ENCODE results near the gene SPTBN1. TPM values are rescaled to one million over a fixed set of nuclear protein-coding genes. Genes with fewer than 3 reads are reported as not detected.

Gene SPTBN1
- total RNA-seq, 4 donors from 2014 or later: 189 to 423 (median 341) TPM

DNA sequence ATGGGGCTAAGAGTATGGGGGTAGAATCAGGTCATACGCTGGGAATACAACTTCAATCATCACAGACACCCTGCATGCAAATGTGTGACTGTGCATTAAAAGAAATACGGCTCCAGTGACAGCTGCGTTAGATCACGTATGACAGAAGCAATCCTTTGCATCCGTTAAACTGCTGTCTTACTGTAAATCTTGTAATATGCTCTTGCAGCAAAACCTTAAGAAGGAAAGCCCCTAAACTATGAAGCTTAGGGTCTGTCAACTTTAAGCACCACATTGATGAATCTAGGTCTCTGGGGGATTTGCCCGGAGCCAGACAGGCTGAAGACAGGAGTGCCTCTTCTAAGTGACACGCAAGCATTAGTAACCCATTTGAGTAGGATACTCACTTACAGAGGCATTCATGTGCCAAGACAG lies 182.7 kb downstream of the SPTBN1 start:
- Histone ChIP-seq H3K4me1 (peaks cover 4 to 10% of the 10 kb centered on the region in 2 donors), H3K27ac (peak overlapping the region; percentile 44 to 56), H3K27me3 (no peaks in the 10 kb centered on the region), H3K36me3 (no peaks in the 10 kb centered on the region), H3K4me3 (no peak overlapping the region), H3K9me3 (no peaks in the 10 kb centered on the region)
- TF ChIP-seq POLR2A (IDR thresholded peaks at IDR 0.05): no peak
- TF ChIP-seq, protein P1, sequence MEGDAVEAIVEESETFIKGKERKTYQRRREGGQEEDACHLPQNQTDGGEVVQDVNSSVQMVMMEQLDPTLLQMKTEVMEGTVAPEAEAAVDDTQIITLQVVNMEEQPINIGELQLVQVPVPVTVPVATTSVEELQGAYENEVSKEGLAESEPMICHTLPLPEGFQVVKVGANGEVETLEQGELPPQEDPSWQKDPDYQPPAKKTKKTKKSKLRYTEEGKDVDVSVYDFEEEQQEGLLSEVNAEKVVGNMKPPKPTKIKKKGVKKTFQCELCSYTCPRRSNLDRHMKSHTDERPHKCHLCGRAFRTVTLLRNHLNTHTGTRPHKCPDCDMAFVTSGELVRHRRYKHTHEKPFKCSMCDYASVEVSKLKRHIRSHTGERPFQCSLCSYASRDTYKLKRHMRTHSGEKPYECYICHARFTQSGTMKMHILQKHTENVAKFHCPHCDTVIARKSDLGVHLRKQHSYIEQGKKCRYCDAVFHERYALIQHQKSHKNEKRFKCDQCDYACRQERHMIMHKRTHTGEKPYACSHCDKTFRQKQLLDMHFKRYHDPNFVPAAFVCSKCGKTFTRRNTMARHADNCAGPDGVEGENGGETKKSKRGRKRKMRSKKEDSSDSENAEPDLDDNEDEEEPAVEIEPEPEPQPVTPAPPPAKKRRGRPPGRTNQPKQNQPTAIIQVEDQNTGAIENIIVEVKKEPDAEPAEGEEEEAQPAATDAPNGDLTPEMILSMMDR (IDR thresholded peaks at IDR 0.05): no peak
- no peak for DNase-seq
- intact Hi-C loops (cut with DNase I; ENCODE audit: low total_unique reads): no loop called here

DNA sequence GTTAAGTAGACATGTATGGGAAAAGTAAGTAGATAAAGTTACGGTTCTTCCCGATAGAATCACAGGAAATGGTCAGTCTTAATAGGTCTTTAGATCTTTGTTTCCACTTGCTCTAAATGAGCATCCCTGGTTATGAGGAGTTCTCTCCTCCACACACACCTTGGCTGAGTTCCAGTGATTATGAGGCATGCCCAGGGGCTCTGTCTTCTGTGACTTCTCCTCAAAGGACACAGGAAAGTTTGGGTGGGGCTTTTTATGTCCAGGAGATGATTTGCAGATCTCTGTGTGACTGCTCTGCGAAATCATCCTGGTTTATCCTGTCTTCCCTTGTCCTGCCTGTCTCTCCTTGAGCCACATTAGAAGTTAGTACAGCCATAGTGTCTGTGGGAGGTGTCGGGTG lies 183.5 kb downstream of the SPTBN1 start:
- Histone ChIP-seq H3K27ac (peak overlapping the region; percentile 34 to 56), H3K9me3 (no peaks in the 10 kb centered on the region), H3K4me1 (peaks cover 4 to 5% of the 10 kb centered on the region in 2 donors), H3K4me3 (no peak overlapping the region), H3K36me3 (no peaks in the 10 kb centered on the region), H3K27me3 (no peaks in the 10 kb centered on the region)
- TF ChIP-seq, protein P1 (IDR thresholded peaks at IDR 0.05): no peak
- no peak for TF ChIP-seq POLR2A (IDR thresholded peaks at IDR 0.05)
- intact Hi-C loops (cut with DNase I; ENCODE audit: low total_unique reads): no loop called here
- no peak for DNase-seq

DNA sequence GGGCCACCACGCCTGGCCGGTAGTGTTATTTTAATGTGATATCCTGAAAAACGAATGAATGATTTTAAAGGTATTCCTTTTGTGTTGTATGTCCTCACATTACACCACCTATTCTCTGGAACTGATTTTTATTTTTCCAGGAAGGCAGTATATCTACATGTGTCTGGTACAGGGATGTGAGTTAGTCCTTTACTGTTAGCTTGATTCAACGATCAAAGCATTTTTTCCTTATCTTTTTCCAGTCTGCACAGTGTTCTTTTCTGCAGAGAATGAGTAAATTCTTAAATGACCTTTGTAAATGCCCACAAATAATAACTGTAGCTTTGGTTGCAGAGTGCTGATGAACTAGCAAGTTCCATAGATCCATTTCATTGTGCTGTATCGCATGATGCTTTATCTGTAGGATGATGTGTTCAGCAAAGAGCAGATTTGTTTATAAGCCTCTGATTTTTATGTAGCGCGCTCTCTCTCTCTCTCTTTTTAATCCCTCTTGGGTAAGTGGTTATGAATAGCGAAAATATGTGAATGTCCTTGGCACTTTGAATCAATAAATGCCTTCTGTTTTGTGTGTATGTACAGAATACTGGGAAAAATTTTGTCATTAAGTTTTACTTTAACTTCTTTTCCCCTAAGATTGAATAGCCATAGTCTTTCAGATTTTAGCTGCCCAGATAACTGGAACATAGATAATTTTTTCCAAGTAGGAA lies 184.9 kb downstream of the SPTBN1 start:
- intact Hi-C loops (cut with DNase I; ENCODE audit: low total_unique reads): no loop called here

DNA sequence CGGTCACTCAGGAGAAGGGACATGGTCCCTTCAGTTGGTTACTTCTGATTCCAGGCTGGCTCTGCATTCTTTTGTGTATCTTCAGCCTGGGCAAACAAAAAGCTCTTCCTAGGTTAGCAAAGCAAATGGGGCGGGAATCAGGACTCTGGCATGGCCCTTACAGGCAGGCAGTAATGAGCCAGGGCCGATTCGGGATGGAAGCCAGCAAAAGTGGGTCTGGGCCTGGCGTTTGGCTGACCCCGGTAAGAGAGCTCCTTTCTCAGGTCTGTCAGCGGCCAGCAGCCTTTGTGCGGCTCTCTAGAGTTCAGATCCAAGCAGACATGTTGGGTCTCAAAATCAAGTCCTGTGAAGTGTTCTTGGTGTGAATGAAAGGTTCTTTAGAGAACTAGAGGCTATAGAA lies 185.9 kb downstream of the SPTBN1 start:
- peaks cover 0 to 4% of the 10 kb centered on the region in 2 donors for H3K4me1 ChIP-seq
- no peaks in the 10 kb centered on the region for H3K36me3 ChIP-seq
- no peaks in the 10 kb centered on the region for H3K9me3 ChIP-seq
- intact Hi-C loops (cut with DNase I; ENCODE audit: low total_unique reads): no loop called here
- H3K27me3 ChIP-seq: no peaks in the 10 kb centered on the region
- H3K4me3 ChIP-seq: no peak overlapping the region
- TF ChIP-seq POLR2A (IDR thresholded peaks at IDR 0.05): no peak
- TF ChIP-seq, protein P1 (IDR thresholded peaks at IDR 0.05): no peak
- DNase-seq: no peak
- peak overlapping the region; percentile 43 to 56 for H3K27ac ChIP-seq

More for the DNA sequence above, 184.9 kb downstream of the SPTBN1 start:
- Histone ChIP-seq H3K4me3 (no peak overlapping the region), H3K36me3 (no peaks in the 10 kb centered on the region), H3K27ac (peak overlapping the region; percentile 34 to 56), H3K4me1 (peaks cover 4 to 5% of the 10 kb centered on the region in 2 donors), H3K27me3 (no peaks in the 10 kb centered on the region), H3K9me3 (no peaks in the 10 kb centered on the region)
- no peak for DNase-seq
- TF ChIP-seq, protein P1 (IDR thresholded peaks at IDR 0.05): no peak
- TF ChIP-seq POLR2A (IDR thresholded peaks at IDR 0.05): no peak

DNA sequence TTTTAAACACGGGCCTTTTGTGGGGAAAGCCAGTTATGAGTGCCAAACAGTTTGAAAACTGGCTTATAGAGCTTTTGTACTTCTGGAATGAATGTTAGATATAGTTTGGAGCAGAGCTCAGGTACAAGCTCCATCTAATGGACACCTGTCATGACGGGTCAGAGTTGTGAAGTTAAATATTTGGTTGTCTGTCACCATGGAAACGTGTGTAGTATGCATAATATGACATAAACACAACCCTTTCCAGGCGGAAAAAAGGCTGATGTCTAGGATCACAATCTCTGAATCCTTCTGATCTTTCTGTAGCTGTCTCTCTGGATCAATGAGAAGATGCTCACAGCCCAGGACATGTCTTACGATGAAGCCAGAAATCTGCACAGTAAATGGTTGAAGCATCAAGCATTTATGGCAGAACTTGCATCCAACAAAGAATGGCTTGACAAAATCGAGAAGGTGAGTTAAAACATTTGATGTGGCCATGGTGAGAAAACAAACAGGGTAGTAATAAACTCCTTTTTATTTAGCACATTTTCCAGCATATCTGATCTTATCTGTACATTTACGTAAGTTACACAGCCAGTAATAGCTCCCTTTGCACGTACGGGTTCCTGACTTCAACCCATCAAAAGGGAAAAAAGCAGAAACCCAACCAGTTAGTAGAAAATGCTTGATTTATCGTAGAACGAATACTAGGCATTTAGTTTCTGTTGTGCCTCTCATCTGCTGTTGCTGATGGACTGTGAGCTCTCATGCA lies 186.7 kb downstream of the SPTBN1 start:
- TF ChIP-seq, protein P1 (IDR thresholded peaks at IDR 0.05): no peak
- TF ChIP-seq POLR2A (IDR thresholded peaks at IDR 0.05): no peak
- no peaks in the 10 kb centered on the region for H3K9me3 ChIP-seq
- peaks cover 0 to 4% of the 10 kb centered on the region in 2 donors for H3K4me1 ChIP-seq
- peak overlapping the region; percentile 35 to 43 for H3K27ac ChIP-seq
- no peak for DNase-seq
- no peak overlapping the region for H3K4me3 ChIP-seq
- H3K36me3 ChIP-seq: no peaks in the 10 kb centered on the region
- H3K27me3 ChIP-seq: no peaks in the 10 kb centered on the region
- intact Hi-C loops (cut with DNase I; ENCODE audit: low total_unique reads): no loop called here

All from uterus (tissue), 4 donors.